Measurements from ENCODE around the gene SPIRE1.

Gene SPIRE1

DNA sequence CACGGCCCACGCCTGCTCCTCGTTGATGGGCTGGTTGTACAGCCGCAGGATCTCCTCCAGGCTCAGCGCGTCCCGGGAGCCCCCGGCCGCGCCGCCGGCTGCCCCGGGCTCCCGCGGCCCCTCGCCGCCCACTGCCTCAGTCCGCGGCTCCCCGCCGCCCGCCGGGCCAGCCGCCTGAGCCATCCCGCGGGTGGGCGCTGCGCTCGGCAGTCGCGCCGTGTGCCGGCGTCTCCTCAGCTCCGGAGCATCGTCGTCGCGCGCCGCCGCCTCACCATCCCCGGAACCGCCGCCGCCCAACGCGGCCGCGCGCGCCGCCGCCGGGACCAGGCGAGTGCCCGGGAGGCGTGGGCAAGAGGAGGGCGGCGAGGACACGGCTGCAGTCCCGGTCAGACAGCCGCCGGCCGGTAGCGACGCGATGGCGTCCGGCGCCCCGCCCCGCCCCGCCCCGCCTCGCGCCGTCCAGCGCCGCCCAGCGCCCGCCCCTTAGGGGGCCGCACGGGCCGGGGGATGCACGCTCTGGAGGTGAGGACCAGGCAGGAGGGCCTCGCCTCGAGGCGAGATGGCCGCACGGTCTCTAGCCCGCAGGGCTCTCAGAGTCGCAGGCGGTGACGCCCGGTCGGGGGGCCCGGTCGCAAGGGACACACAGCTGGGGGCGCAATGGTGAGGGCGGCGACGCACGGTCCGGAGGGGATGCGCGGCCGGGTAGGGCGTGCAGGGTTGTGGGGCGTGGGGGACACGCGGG lies at the start of gene SPIRE1:
Gene SPIRE1, minus strand, starts transcription at position 424 of the 742 bp plus-strand sequence. Its CDS starts 241 bp downstream, at position 183.
- peak; percentile 79 for DNase-seq (ENCODE audit: low spot score)

DNA sequence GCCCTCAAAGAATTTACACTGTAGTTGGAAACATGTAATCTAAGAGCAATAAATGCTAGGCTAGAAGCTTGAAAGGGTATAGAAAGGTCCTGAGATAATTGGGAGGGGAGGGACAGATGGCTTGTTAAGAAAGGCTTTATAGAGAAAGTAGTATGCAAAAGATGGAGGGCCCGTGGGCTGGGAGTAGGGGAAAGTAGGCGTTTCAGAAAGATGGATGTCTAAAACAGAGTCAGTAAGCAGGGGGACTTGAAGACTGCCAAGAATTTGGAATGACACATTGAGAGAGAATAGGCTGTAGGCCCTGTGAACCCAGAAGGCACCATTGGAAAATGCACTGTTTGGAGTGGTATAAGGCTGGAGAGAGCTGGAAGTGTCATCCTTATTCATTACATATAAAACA lies 45.8 kb upstream of the SPIRE1 start:
- DNase-seq (ENCODE audit: low spot score), result no peak

GRCh38 chr18:12703096-12703567 lies 45.2 kb upstream of the SPIRE1 start:
- DNase-seq (ENCODE audit: low spot score), result no peak

DNA sequence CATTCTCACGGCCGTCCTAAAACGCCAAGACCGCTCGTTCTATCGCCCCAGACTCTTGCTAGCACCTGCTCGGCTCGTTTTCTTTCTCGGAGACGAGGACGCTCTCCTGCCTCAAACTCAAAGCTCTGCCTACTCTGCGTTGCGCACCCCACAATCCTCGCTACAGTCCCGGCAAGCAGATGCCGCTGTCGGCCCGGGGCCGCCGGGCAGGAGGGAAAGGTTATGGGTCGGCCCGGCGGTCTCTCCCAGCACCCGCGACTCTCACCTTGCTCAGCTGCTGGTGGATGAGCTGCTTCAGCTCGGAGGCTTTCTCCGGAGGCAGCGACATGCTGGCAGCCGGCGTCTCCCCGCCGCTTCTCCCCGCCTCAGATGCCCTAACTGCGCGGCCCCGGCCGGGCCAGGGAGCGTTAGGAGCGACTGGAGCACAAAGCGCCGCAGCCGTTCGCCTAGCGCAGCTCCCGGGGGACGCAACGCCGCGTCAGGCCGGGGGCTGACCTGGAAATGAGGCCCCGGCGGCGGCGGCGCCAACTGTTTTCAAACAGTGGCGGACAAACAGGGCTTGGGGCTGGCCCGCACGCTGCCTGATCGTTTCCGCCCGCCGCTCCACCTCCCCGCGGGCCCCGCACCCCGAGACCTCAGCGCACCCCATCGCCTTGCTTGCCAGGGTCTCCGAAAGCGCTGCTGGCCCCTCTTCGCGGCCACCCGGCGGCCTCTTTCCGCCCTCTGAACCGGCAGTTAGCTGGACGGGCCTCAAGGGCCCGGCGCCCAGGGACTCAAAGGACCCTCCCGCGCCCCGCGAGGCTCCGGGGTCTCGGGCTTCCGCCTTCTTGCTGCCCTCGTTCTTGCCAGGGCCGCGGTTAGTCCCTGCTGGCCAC lies 44.6 kb upstream of the SPIRE1 start, which contains the start of the genes CEP76 and PSMG2:
Gene CEP76, minus strand, starts transcription at position 503 of the 875 bp plus-strand sequence. Its CDS starts 175 bp downstream, at position 328.
Gene PSMG2, plus strand, starts transcription at position 822 of the 875 bp plus-strand sequence. CDS start 66 bp downstream, outside the sequence.
- peak; percentile 94 for DNase-seq (ENCODE audit: low spot score)

GRCh38 chr18:12701161-12701560 lies 43.3 kb upstream of the SPIRE1 start:
- no peak for DNase-seq (ENCODE audit: low spot score)

GRCh38 chr18:12699747-12700146 lies 41.8 kb upstream of the SPIRE1 start:
- no peak for DNase-seq (ENCODE audit: low spot score)

- no peak for DNase-seq (ENCODE audit: low spot score)
Observed at GRCh38 chr18:12694032-12694431, 36.1 kb upstream of the SPIRE1 start.

DNA sequence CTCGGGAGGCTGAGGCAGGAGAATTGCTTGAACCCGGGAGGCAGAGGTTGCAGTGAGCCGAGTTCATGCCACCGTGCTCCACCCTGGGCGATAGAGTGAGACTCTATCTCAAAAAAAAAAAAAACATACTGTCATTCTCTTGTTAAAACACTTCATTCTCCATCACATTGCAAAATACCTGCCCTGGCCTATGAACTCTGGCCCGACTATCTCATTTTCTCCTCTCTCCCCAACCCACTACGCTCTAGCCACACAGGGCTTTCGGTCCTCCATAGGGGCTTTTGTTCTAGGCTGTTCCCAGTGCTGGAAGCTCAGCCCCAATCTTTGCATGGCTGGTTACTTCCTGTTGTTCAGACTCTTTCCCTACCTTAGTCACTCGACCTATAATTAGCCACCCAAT lies 34.3 kb upstream of the SPIRE1 start:
- no peak for DNase-seq (ENCODE audit: low spot score)

DNA sequence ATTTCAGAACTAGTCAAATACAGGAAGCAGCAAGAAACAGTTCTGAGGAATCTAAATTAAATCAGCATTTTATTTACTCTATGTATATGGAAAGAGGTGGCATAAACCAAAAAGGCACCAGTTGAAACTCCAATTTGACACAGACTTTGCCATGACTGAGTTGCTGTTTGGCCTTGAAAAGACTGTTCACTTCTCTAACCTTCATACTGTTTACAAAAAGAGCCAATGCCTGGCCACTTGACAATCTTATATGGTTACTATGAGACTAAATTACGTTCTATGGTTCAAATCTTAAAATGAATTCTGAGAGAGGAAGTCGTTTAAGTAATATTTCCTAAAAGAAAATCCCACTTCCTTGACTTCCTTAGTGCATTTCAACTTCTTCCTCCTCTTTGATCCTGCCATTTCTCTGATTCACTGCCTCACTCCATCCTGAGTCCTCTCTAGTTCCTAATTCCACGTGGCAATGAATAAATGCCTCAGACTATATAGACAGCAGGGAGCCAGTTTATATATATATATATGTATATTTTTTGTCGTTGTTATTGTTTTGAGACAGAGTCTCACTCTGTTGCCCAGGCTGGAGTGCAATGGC lies 31.4 kb upstream of the SPIRE1 start:
- no peak for DNase-seq (ENCODE audit: low spot score)

DNA sequence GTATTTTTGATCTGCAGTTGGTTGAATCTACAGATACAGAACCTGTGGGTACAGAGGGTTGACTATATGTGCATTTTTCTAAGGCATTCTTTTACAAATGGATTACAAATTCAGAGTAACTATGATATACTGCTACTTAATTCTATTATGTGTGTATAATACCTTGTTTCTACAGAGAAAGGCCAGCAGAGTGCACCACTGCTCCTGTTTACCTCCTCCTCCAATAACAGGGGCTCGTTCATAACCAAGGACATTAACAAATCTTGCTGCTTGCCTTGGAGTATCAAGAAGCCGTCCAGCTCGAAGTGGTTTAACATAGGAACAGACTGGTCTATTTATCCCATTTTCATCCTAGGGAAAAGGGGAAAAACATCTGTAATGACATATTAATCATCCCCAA lies 28.2 kb upstream of the SPIRE1 start:
- DNase-seq (ENCODE audit: low spot score), result no peak

DNA sequence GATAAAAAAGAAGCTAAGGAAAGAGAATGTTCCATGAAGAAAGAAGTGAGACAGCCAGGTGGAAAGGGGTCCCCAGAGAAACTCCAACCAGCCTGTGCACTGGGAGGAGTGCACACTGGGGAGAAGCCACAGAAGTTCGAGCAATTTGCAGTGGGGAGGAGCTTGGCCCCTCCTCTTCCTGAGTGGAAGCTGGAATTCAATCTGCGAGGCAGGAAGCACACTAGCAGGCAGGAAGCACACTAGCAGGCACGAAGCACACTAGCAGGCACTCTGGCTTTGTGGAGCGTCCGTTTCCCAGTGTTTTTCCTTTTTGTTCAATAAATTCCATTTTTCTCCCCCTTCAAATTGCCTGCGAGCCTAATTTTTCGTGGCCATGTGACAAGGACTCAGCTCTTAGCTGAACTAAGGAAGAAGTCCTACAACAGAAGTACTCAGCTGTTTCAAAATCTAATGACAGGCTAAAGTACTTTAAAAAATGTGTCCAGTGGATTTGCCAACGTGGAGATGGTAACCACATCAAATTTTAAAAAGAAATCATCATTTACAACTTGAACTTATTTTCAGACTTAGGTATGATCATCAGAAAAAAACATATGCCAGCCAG lies 21.4 kb upstream of the SPIRE1 start:
- no peak for DNase-seq (ENCODE audit: low spot score)

GRCh38 chr18:12668041-12668440 lies 10.1 kb upstream of the SPIRE1 start:
- no peak for DNase-seq (ENCODE audit: low spot score)

- no peak for DNase-seq (ENCODE audit: low spot score)
Observed at GRCh38 chr18:12659904-12660605, 2.1 kb upstream of the SPIRE1 start.

- DNase-seq (ENCODE audit: low spot score), result peak; percentile 69
Observed at GRCh38 chr18:12658426-12659138, 675 bp upstream of the SPIRE1 start.

GRCh38 chr18:12656938-12657683 lies 796 bp downstream of the SPIRE1 start:
- peak; percentile 75 for DNase-seq (ENCODE audit: low spot score)

DNA sequence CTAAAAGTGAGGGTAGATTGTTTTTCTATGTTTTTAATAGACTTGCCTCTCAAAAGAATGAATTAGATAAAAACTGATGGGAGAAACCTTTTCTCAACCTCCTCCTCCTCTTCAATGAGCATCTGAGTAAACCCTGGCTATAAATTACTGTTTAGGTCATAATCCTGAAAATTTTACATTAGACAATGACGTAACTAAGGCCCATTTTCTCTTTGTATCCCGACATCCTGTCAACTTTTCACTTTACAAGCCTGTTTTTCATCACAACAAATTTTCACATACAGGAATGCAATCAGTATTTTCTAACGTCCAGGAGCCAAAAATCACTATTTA lies 1.3 kb downstream of the SPIRE1 start:
- no peak for DNase-seq (ENCODE audit: low spot score)

DNA sequence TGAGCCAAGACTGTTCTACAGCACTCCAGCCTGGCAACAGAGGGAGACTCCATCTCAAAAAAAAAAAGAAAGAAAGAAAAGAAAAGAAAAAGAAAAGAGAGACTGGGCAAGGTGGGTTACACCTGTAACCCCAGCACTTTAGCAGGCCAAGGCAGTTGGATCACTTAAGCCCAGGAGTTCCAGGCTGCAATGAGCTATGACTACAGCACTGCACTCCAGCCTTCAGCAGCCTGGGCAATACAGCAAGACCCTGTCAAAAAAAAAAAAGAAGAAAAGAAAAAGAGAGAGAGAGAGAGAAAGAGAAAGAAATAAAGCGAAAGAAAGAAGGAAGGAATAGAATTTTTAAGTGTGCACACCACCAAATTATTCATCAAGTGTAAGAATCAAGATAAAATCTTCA lies 2.9 kb downstream of the SPIRE1 start:
- DNase-seq (ENCODE audit: low spot score), result no peak

- DNase-seq (ENCODE audit: low spot score), result no peak
Observed at GRCh38 chr18:12652861-12653401, 5.0 kb downstream of the SPIRE1 start.

DNA sequence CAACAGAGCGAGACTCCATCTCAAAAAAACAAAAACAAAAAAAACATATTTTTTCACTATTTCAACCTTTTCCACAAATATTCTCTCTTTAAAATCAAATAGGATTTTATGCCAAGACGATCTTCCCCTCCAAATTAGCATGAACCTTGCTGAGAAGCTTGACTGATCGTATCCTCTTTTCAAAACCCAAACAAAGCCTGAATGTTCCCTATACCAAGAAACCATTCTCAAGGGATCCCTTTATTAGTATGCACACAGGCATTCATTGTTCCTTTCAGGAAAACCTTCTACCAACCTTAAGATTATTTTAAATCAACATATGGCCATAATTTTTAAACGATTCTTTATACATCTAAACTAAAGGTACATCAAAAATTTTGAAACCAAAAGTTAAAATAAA lies 6.3 kb downstream of the SPIRE1 start:
- DNase-seq (ENCODE audit: low spot score), result no peak

GRCh38 chr18:12647773-12648172 lies 10.1 kb downstream of the SPIRE1 start:
- no peak for DNase-seq (ENCODE audit: low spot score)

Measured in left forelimb (tissue), 1 donor.